HepG2 (cell line): ENCODE data around the gene ITGB2. TPM values are rescaled to one million over a fixed set of nuclear protein-coding genes. Genes with fewer than 3 reads are reported as not detected.

ENCODE experiments used
- ATAC-seq: fragments of 200-7000 bp; cut with Tn5 transposase; 3 replicates; pipeline ENCODE4 v1.9.1; 2020; ENCODE audit warnings: mild to moderate bottlenecking, moderate library complexity
- BruUV-seq: library from RNA; stranded (reverse); fragments of 400-500 nt; replicated peaks from 2 replicates; lab custom pipeline; 2021; lab: Mats Ljungman, UMichigan
- CTCF ChIA-PET: fragments of 300-600 bp; formaldehyde crosslinking; extraction: SDS; loops from one replicate; lab custom pipeline; 2021; ENCODE audit warnings: low total read pairs, inconsistent platforms, low intra/inter-chr PET ratio; lab: Yijun Ruan, JAX
- POLR2A ChIA-PET: fragments of 350-600 bp; sonication (Branson Sonifier 250); formaldehyde crosslinking; loops from one replicate; lab custom pipeline; 2020; ENCODE audit warnings: antibody characterized with exemption, inconsistent platforms; lab: Yijun Ruan, JAX
- DNase-seq: peaks from one replicate; pipeline ENCODE4 v3.0.0-alpha.2; 2015; ENCODE audit warnings: low spot score
- FAIRE-seq: peaks from 3 replicates; lab custom pipeline; 2011; peaks lifted over from hg19 to GRCh38; lab: Jason Lieb, UNC
- H2AFZ ChIP-seq: one replicate; pipeline ENCODE4 v1.6.1; 2011; ENCODE audit warnings: low read length, inconsistent platforms
- H3K27ac ChIP-seq: fragments of 300-600 bp; 3 replicates; pipeline ENCODE4 v1.8.0; 2011; ENCODE audit warnings: mixed run types, mild to moderate bottlenecking, mixed read lengths, low read length, inconsistent platforms; ENCODE audit not compliant: insufficient read depth; ENCODE audit errors: extremely low read length
- H3K27me3 ChIP-seq, 2 experiments: fragments of 200-600 bp in 1 of 2; 2 replicates in 1 of 2; 3 replicates in 1 of 2; pipeline versions ENCODE4 v1.6.0 to v1.8.0; 2011; ENCODE audit warnings: low read length in 2 of 2, mild to moderate bottlenecking in 2 of 2, moderate library complexity in 2 of 2, inconsistent platforms in 1 of 2; ENCODE audit not compliant: insufficient read depth in 2 of 2, control insufficient read depth in 1 of 2
- H3K36me3 ChIP-seq, 2 experiments: fragments of 200-600 bp in 1 of 2; replicated peaks in 1 of 2; 2 replicates in 1 of 2; 3 replicates in 1 of 2; pipeline versions ENCODE4 v1.5.1 to v1.8.0; 2011; ENCODE audit warnings: low read length in 2 of 2, inconsistent platforms in 1 of 2; ENCODE audit not compliant: insufficient read depth in 2 of 2, control insufficient read depth in 1 of 2
- H3K4me1 ChIP-seq: 2 replicates; pipeline ENCODE4 v1.5.1; 2012; ENCODE audit warnings: low read length, inconsistent platforms; ENCODE audit not compliant: insufficient read depth
- H3K4me2 ChIP-seq: 2 replicates; pipeline ENCODE4 v1.6.0; 2011; ENCODE audit warnings: low read depth, low read length, inconsistent platforms
- H3K4me3 ChIP-seq, 3 experiments: fragments of 200-600 bp in 1 of 3; sonication (generic), shearing (Covaris generic) in 1 of 3; replicated peaks in 1 of 3; 2 replicates each; pipeline ENCODE4 v1.5.1; 2011 to 2016; ENCODE audit warnings: low read length in 3 of 3, inconsistent platforms in 2 of 3, low read depth in 2 of 3, mild to moderate bottlenecking in 2 of 3, control low read depth in 1 of 3, mixed read lengths in 1 of 3; ENCODE audit not compliant: insufficient read depth in 1 of 3
- H3K79me2 ChIP-seq: one replicate; pipeline ENCODE4 v1.6.1; 2011; ENCODE audit warnings: low read length, inconsistent platforms; ENCODE audit not compliant: insufficient read depth
- H3K9ac ChIP-seq: 2 replicates; pipeline ENCODE4 v1.6.0; 2011; ENCODE audit warnings: mild to moderate bottlenecking, low read depth, low read length, inconsistent platforms; ENCODE audit not compliant: insufficient read depth
- H3K9me3 ChIP-seq: 2 replicates; pipeline ENCODE4 v1.5.1; 2012; ENCODE audit warnings: mild to moderate bottlenecking, low read length
- H4K20me1 ChIP-seq: 2 replicates; pipeline ENCODE4 v1.6.0; 2011; ENCODE audit warnings: inconsistent platforms, mild to moderate bottlenecking, low read length, moderate library complexity; ENCODE audit not compliant: insufficient read depth
- CC2D1A ChIP-seq: sonication (generic); formaldehyde crosslinking; IDR thresholded peaks from 2 replicates; pipeline ENCODE4 v1.8.1; 2023; ENCODE audit warnings: mild to moderate bottlenecking, missing genetic modification reagents
- HDAC1 ChIP-seq: sonication (generic); formaldehyde crosslinking; IDR thresholded peaks from 2 replicates; pipeline ENCODE4 v1.5.1; 2020; ENCODE audit warnings: mild to moderate bottlenecking, missing genetic modification reagents
- HOXA5 ChIP-seq: sonication (generic); formaldehyde crosslinking; IDR thresholded peaks from 2 replicates; pipeline ENCODE4 v1.4.0; 2020; ENCODE audit warnings: missing genetic modification reagents
- NFYC ChIP-seq: IDR thresholded peaks from 2 replicates; pipeline ENCODE4 v1.6.1; 2016; ENCODE audit warnings: missing genetic modification reagents, missing compliant biosample characterization
- ONECUT2 ChIP-seq: sonication (generic); formaldehyde crosslinking; IDR thresholded peaks from 2 replicates; pipeline ENCODE4 v1.4.0; 2020; ENCODE audit warnings: missing genetic modification reagents
- RFXANK ChIP-seq: IDR thresholded peaks from 2 replicates; pipeline ENCODE4 v1.6.1; 2016
- SIX4 ChIP-seq: sonication (generic); formaldehyde crosslinking; IDR thresholded peaks from 2 replicates; pipeline ENCODE4 v1.4.0; 2020; ENCODE audit warnings: missing genetic modification reagents
- SMAD3 ChIP-seq: sonication (generic); formaldehyde crosslinking; IDR thresholded peaks from 2 replicates; pipeline ENCODE4 v1.4.0; 2020; ENCODE audit warnings: missing genetic modification reagents
- ZNF501 ChIP-seq: sonication (generic); formaldehyde crosslinking; IDR thresholded peaks from 2 replicates; pipeline ENCODE4 v1.5.1; 2020; ENCODE audit warnings: mild to moderate bottlenecking, moderate library complexity, missing genetic modification reagents
- ZNF557 ChIP-seq: sonication (generic); formaldehyde crosslinking; IDR thresholded peaks from 2 replicates; pipeline ENCODE4 v1.4.0; 2020; ENCODE audit warnings: missing genetic modification reagents
- ZNF564 ChIP-seq: sonication (generic); formaldehyde crosslinking; IDR thresholded peaks from 2 replicates; pipeline ENCODE4 v1.8.1; 2023; ENCODE audit warnings: mild to moderate bottlenecking, missing genetic modification reagents
- ZNF629 ChIP-seq: sonication (generic); formaldehyde crosslinking; conservative IDR thresholded peaks from 2 replicates; pipeline ENCODE4 v1.5.0; 2020; ENCODE audit warnings: missing genetic modification reagents
- ZNF703 ChIP-seq: sonication (generic); formaldehyde crosslinking; IDR thresholded peaks from 2 replicates; pipeline ENCODE4 v1.5.1; 2020; ENCODE audit warnings: missing genetic modification reagents, mild to moderate bottlenecking, moderate library complexity, borderline replicate concordance
- ZNF780A ChIP-seq: sonication (generic); formaldehyde crosslinking; IDR thresholded peaks from 2 replicates; pipeline ENCODE4 v1.8.0; 2022; ENCODE audit warnings: mild to moderate bottlenecking, missing genetic modification reagents, moderate library complexity
- ZSCAN20 ChIP-seq: sonication (generic); formaldehyde crosslinking; IDR thresholded peaks from 2 replicates; pipeline ENCODE4 v1.4.0; 2020; ENCODE audit warnings: missing genetic modification reagents, mild to moderate bottlenecking, borderline replicate concordance
- ZUFSP ChIP-seq: sonication (generic); formaldehyde crosslinking; IDR thresholded peaks from 2 replicates; pipeline ENCODE4 v1.9.0; 2021; ENCODE audit warnings: missing genetic modification reagents, mild to moderate bottlenecking, borderline replicate concordance
- WGBS: methylation state at CpG from one replicate; pipeline ENCODE4 v1.1.6; 2017; ENCODE audit warnings: low lambda C conversion rate; 5-methylcytosine and 5-hydroxymethylcytosine counted together
- in situ Hi-C: cut with HindIII; loops from 2 replicates; pipeline ENCODE4 v1.10.0; 2017; ENCODE audit warnings: low pct_unique_long_range_greater_than_20kb; ENCODE audit not compliant: extremely low pct_ligation_motif_present
- intact Hi-C: fragments of 100-400 bp; cut with micrococcal nuclease; formaldehyde crosslinking; loops from one replicate; pipeline ENCODE4 v1.10.0; 2022; ENCODE audit not compliant: unreplicated experiment
- polyA plus RNA-seq, 8 experiments: library from polyadenylated mRNA; depleted of rRNA in 3 of 8; stranded (reverse) in 7 of 8; unstranded in 1 of 8; fragments of >200 nt; fragmentation: Illumina TruSeq in 4 of 8; extraction: Trizol in 4 of 8; gene quantifications; 2 replicates each; pipeline versions ENCODE4 v1.2.1 to v1.2.3, GENCODE V29; 2011 to 2016; ENCODE audit warnings: low read depth in 4 of 8, missing spikeins in 1 of 8, mixed read lengths in 1 of 8; ENCODE audit not compliant: insufficient read depth in 1 of 8
- total RNA-seq, 5 experiments: library from RNA; depleted of rRNA; stranded (reverse); fragments of >200 nt; fragmentation: Illumina TruSeq; extraction: Trizol; gene quantifications; 2 replicates each; pipeline ENCODE4 v1.2.3, GENCODE V29; 2016; ENCODE audit warnings: low read depth in 1 of 5

The ITGB2 gene
- total and polyA plus RNA-seq, 2 of the 13 experiments (the other 11 are each of a cell fraction or from before 2014, with no cell fraction given) = 4.2 to 18.0 TPM

GRCh38 chr21:44944596-44944995 lies 23.9 kb upstream of the ITGB2 start:
- 95% methylated on average over 8 of the region's 10 CpGs for WGBS
- H4K20me1 ChIP-seq = peaks cover 10% of the 10 kb centered on the region
- ChIA-PET CTCF (no interaction called here), POLR2A (no interaction called here)
- intact Hi-C loops = no loop called here
- no peak overlapping the region for H3K4me3 ChIP-seq
- no peak overlapping the region for H3K9ac ChIP-seq
- no peaks in the 10 kb centered on the region; a peak in 1 of 5 replicates for H3K27me3 ChIP-seq
- H3K9me3 ChIP-seq = no peaks in the 10 kb centered on the region
- in situ Hi-C loops = no loop called here
- no peak for ATAC-seq
- H3K27ac ChIP-seq = no peak overlapping the region
- no TSS peak for BruUV-seq
- H3K79me2 ChIP-seq = peaks cover 66% of the 10 kb centered on the region
- FAIRE-seq = no peak
- peaks cover 10 to 48% of the 10 kb centered on the region in 2 experiments for H3K36me3 ChIP-seq
- no peak overlapping the region for H2AFZ ChIP-seq
- H3K4me1 ChIP-seq = peaks cover 27% of the 10 kb centered on the region
- no peak overlapping the region for H3K4me2 ChIP-seq
- DNase-seq = no peak
- TF ChIP-seq SMAD3 (CRISPR knock-in tag) (no peak), ZNF780A (CRISPR knock-in tag) (no peak), ZNF557 (CRISPR knock-in tag) (no peak), ONECUT2 (CRISPR knock-in tag) (no peak), SIX4 (CRISPR knock-in tag) (no peak), ZUFSP (CRISPR knock-in tag) (no peak), NFYC (CRISPR knock-in tag) (no peak), ZNF564 (CRISPR knock-in tag) (no peak), HDAC1 (CRISPR knock-in tag) (no peak), ZNF629 (CRISPR knock-in tag) (no peak), HOXA5 (CRISPR knock-in tag) (no peak), RFXANK (no peak), ZNF703 (CRISPR knock-in tag) (no peak), CC2D1A (no peak), ZNF501 (no peak), ZSCAN20 (no peak)
- TF ChIP-seq, all 625 proteins: peak for 0
